Osteocyte (in vitro differentiated cells): ENCODE measurements around the gene SYNPO2. TPM values are rescaled to one million over a fixed set of nuclear protein-coding genes. Genes with fewer than 3 reads are reported as not detected.

ENCODE experiments used
- DNase-seq: peaks from one replicate; pipeline ENCODE4 v3.0.0; 2021; ENCODE audit warnings: mixed read lengths; ENCODE audit not compliant: unreplicated experiment; ENCODE audit errors: extremely low spot score
- H3K27ac Mint-ChIP-seq: one replicate; pipeline ENCODE4 v1.8.0; 2021; ENCODE audit warnings: mild to moderate bottlenecking, mixed read lengths; ENCODE audit not compliant: unreplicated experiment
- H3K27me3 Mint-ChIP-seq: one replicate; pipeline ENCODE4 v1.8.0; 2021; ENCODE audit warnings: mixed read lengths; ENCODE audit not compliant: unreplicated experiment
- H3K36me3 Mint-ChIP-seq: one replicate; pipeline ENCODE4 v1.8.0; 2021; ENCODE audit warnings: mixed read lengths; ENCODE audit not compliant: unreplicated experiment
- H3K4me1 Mint-ChIP-seq: one replicate; pipeline ENCODE4 v1.8.0; 2021; ENCODE audit warnings: mixed read lengths; ENCODE audit not compliant: unreplicated experiment
- H3K4me3 Mint-ChIP-seq: one replicate; pipeline ENCODE4 v1.8.0; 2021; ENCODE audit warnings: mild to moderate bottlenecking, moderate library complexity, mixed read lengths; ENCODE audit not compliant: unreplicated experiment
- H3K9me3 Mint-ChIP-seq: one replicate; pipeline ENCODE4 v1.8.0; 2021; ENCODE audit warnings: mixed read lengths; ENCODE audit not compliant: unreplicated experiment
- total RNA-seq: library from RNA; stranded (reverse); gene quantifications from 2 replicates; pipeline ENCODE4 v1.2.1, GENCODE V29; 2021
- TF ChIP-seq, protein P1 (sequence below): fragments of 200-600 bp; sonication (generic); IDR thresholded peaks from 2 replicates; pipeline ENCODE4 v1.5.0; 2021; ENCODE audit warnings: antibody characterized with exemption, mild to moderate bottlenecking, moderate library complexity

Gene SYNPO2
- total RNA-seq, 1 donor from 2014 or later = 4.1 TPM

DNA sequence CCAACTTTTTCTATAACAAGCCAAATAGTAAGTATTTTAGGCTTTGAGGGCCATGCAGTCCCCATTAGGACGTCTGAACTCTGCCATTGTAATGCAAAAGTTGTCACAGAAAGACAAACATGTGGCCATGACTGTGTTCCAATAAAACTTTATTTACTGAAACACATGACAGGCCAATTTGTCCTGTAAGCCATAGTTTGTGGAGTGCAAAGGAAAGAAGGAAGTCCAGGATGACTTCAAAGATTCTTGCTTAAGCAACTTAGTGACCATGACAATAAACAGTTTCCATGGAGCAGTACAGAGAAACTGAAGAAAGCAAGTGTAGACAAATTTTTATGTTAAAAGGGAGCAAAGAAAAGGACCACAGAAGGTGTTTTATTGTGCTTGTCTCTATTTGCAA is 212.0 kb downstream of the SYNPO2 start:
- H3K9me3 Mint-ChIP-seq = no peaks in the 10 kb centered on the region
- peaks cover 25% of the 10 kb centered on the region for H3K4me1 Mint-ChIP-seq

DNA sequence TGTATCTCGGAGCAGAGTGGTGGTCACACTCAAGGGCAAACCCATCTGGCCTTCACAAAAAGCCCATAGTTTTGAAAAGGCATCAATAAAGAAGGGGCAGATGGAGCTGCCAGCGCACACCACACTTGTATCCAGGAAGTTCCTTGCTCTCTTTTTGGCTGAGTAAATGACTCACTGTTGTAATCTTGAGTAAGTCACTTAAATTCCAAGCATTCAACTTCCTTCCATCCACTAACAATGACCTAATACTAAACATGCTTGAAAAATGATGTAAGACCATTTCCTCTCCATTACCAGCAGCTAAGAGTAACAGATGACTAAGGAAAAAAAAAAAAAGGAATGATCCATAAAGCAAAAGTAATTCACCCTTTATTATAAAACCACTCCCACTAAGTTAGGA is 214.6 kb downstream of the SYNPO2 start:
- Mint-ChIP-seq H3K27me3 (no peaks in the 10 kb centered on the region), H3K27ac (peak overlapping the region; percentile 91), H3K36me3 (no peaks in the 10 kb centered on the region), H3K4me3 (no peak overlapping the region), H3K4me1 (peaks cover 32% of the 10 kb centered on the region), H3K9me3 (no peaks in the 10 kb centered on the region)
- DNase-seq = no peak
- TF ChIP-seq, protein P1, sequence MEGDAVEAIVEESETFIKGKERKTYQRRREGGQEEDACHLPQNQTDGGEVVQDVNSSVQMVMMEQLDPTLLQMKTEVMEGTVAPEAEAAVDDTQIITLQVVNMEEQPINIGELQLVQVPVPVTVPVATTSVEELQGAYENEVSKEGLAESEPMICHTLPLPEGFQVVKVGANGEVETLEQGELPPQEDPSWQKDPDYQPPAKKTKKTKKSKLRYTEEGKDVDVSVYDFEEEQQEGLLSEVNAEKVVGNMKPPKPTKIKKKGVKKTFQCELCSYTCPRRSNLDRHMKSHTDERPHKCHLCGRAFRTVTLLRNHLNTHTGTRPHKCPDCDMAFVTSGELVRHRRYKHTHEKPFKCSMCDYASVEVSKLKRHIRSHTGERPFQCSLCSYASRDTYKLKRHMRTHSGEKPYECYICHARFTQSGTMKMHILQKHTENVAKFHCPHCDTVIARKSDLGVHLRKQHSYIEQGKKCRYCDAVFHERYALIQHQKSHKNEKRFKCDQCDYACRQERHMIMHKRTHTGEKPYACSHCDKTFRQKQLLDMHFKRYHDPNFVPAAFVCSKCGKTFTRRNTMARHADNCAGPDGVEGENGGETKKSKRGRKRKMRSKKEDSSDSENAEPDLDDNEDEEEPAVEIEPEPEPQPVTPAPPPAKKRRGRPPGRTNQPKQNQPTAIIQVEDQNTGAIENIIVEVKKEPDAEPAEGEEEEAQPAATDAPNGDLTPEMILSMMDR = no peak

More for the DNA sequence above, 212.0 kb downstream of the SYNPO2 start:
- H3K36me3 Mint-ChIP-seq = no peaks in the 10 kb centered on the region
- no peak overlapping the region for H3K27ac Mint-ChIP-seq
- TF ChIP-seq, protein P1 = no peak
- no peak overlapping the region for H3K4me3 Mint-ChIP-seq
- DNase-seq = no peak
- H3K27me3 Mint-ChIP-seq = no peaks in the 10 kb centered on the region

DNA sequence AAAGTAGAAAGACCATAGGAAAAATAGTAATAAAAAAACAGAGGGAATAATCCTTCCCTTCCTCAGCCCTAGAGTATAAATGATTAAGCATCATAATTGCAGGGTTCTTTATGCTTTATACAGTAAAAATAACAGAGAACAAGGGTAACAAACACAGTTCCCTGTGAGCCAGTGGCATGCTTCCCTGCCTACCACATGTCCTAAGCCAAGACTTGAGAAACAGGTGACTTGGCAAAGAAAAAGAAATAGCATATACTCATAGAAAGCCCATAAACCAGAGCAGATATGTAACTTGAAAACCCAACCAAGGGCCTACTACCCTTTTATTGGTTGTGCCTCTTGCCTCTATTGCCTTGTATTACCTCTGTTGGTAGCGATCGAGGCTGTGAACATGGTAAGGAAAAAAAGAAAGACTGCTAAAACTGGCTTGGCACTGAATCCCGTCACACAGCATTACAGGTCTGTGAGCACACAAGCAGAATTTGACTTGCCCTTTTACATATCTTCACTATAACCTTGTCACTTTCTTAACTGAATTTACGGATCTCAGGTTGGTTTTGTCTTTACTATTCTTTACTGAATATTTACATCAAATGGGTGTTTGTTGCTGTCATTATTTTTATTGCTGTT is 216.1 kb downstream of the SYNPO2 start:
- Mint-ChIP-seq H3K9me3 (no peaks in the 10 kb centered on the region), H3K4me1 (peaks cover 23% of the 10 kb centered on the region), H3K4me3 (no peak overlapping the region), H3K36me3 (no peaks in the 10 kb centered on the region), H3K27ac (no peak overlapping the region), H3K27me3 (no peaks in the 10 kb centered on the region)
- TF ChIP-seq, protein P1 = no peak
- DNase-seq = no peak

DNA sequence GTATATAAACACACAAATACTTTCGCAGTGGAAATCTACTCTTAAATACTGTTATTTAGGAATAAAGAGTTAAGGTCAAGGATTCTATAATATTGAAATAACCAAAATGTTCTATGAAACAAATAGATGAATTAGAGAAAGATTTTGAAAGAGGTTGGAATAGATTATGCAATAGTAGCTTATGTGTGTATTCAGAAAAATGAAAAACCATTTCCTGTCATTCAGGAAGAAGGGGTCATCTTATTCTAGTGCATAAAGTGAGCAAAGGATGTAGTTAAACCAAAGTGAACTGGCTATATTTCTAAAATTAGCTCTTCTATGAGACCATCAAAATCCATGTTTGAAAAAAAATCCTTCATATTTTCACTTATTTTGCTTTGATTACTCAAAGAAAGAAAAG is 217.0 kb downstream of the SYNPO2 start:
- no peak for DNase-seq
- TF ChIP-seq, protein P1 = no peak
- H3K4me1 Mint-ChIP-seq = peaks cover 22% of the 10 kb centered on the region
- peak overlapping the region; percentile 7 for H3K27ac Mint-ChIP-seq
- H3K27me3 Mint-ChIP-seq = no peaks in the 10 kb centered on the region
- no peak overlapping the region for H3K4me3 Mint-ChIP-seq
- H3K9me3 Mint-ChIP-seq = no peaks in the 10 kb centered on the region
- no peaks in the 10 kb centered on the region for H3K36me3 Mint-ChIP-seq

DNA sequence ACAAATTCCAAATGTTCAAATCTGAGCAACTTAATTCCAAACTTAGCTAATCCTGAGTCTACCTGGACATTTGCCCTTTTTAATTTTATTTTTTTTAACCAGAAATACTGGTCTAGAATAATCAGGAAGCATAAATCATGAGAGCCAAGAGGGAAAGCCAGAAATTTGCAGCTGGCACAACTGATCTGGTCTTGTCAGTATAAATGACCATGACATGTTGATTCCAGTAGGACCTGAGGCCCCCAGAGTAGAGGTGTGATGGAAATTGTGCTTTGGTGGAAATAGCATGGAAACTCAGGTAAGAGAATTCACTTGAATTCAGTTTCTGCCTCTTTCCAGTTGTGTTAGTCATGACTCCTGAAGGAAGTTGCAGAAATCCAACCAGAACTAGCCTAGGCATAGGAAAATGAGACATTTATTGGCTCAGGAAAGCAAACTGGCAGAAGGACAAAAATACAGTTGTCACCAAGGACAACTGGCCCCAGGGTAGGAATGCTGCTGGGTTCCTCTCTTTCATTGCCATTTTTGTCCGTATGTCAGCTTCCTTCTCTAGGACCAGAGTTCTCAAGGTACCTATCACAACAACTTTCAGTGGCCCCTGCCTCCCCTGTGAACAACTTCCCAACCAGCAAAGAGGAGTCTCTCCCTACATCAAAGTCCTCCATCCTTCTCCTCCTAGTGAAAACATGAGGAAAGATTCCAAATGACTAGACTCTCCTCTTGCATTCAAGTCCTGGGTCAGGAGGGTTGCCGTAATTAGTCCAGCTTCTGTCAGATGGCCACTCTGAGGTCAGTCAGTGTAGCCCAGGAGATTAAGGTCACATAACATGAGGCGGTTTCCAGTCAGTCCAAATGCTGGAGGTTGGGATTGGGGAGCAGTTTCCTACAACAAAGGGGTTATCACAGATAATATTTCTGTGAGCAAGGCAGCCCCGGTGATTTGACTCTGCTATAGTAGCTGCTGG is 217.7 kb downstream of the SYNPO2 start:
- no peak overlapping the region for H3K4me3 Mint-ChIP-seq
- H3K4me1 Mint-ChIP-seq = peaks cover 22% of the 10 kb centered on the region
- TF ChIP-seq, protein P1 = no peak
- H3K36me3 Mint-ChIP-seq = no peaks in the 10 kb centered on the region
- peak overlapping the region; percentile 41 for H3K27ac Mint-ChIP-seq
- no peak for DNase-seq
- H3K27me3 Mint-ChIP-seq = no peaks in the 10 kb centered on the region
- no peaks in the 10 kb centered on the region for H3K9me3 Mint-ChIP-seq
